HG03565 (cell line): ENCODE data around the gene SLC37A3.
"Not testable (repeated sequence)": the region's sequence is repeated elsewhere in the genome, so short reads cannot be mapped to it uniquely, and the experiment has no call there.

ENCODE experiments used
- ATAC-seq: cut with Tn5 transposase; IDR thresholded peaks from one replicate; pipeline ENCODE4 v1.9.1; 2021; ENCODE audit warnings: mild to moderate bottlenecking, moderate library complexity; ENCODE audit not compliant: unreplicated experiment

Gene SLC37A3

GRCh38 chr7:140349144-140349771 lies 49.1 kb downstream of the SLC37A3 start:
- no peak for ATAC-seq

DNA sequence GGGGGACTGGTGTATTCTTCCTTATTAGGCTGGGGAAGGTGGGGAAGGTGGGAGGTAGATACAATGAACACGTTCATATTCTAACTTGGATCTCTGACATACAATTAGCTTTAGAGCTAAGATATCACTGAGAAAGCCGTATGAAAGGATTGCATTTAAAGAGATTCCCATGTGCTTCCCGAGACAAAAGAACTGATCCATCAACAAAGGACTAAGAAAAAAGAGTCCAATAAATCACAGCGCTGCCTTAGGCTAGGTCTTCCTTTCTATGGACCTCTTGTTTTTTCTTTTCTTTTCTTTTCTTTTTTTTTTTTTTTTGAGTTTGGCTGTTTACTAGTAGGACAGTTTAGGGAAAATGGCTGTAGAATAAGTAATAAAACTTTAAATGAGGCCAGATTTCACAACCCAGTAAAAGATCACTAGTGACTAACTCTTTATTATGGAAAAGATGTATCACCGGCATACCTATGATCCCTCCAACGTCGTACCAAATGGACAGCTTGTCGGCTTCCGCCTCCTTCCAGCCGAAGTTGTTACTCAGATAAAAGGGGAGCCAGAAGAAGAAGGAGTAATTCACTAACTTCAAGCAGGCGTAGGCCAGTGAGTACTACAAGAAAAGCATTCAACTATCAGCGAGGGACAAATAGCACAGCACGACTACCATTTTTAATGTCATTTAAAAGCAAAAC lies 50.0 kb downstream of the SLC37A3 start:
- ATAC-seq, result no peak

DNA sequence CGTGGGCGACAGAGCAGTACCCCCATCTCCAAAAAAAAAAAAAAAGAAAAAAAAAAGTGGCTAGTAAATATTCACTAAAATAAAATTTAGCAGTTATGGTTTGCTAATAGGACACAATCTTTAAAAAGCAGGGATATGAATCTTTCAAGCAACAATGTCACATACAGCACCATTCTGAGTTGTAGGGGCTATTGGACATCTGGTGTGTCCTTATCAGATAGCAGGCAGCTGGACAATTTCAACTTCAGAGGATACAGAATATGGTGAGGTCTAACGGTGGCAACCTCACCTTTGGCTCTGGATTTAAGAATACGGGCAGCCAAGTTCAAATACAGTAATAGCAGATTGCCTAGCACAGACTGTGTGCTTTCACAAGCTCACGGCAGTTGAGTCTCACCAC lies 51.1 kb downstream of the SLC37A3 start:
- ATAC-seq, result no peak

DNA sequence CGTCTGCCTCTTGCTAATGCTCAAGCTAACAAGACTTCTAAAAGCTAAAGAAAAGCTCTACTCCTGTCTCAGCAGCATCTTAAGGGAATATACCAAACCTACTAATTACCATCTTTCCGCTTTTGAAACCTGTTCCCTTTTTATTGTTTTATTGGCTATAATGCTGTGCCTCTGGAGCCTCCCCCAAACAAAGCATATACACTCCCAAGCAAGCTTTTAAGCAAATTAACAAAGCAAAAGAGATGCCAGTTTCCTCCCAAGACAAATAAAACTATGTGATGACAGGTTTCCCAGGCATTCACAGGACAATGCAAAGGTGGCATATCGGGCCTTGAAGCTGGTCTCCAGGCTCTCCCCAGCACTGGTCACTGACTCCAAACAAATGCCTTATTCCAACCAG lies 52.9 kb downstream of the SLC37A3 start:
- no peak for ATAC-seq

DNA sequence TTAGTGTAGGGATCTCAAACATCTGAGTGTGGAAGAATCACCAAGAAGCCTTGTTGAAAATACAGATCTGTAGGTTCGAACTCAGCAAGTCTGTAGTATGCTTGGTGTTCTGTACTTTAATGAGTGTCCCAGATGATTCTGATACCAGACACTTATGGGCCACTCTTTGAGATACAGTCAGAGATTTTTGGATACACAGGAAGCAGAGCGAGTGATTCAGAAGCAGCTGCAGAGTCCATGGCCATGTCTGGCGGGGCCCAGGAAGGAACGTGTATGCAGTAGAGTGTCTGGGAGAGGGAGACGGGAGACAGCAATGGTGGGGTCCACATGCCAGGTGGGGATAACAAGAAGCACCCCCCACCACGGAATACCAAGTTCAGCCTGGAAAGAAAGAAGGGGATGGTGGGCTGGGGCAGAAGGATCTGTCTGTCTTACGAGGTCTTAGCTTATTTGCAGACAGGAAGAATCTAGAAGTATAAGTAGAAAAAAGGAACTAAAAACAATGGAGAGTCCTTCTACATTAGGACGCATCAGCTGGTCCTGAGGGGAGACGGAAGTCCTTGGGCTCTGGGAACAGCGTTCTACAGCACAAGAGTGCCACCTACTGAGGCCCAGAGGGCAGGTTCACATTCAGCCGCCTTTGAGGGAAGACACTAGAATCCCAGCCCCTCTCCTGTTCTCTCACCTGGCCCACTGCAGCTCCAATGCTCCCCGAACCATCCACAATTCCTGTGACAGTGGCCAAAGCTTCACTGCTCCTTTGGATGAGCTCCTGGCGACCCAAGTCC lies 55.4 kb downstream of the SLC37A3 start:
- ATAC-seq, result no peak

- ATAC-seq, result not testable (repeated sequence)
Observed at GRCh38 chr7:140338959-140339358, 59.4 kb downstream of the SLC37A3 start.

DNA sequence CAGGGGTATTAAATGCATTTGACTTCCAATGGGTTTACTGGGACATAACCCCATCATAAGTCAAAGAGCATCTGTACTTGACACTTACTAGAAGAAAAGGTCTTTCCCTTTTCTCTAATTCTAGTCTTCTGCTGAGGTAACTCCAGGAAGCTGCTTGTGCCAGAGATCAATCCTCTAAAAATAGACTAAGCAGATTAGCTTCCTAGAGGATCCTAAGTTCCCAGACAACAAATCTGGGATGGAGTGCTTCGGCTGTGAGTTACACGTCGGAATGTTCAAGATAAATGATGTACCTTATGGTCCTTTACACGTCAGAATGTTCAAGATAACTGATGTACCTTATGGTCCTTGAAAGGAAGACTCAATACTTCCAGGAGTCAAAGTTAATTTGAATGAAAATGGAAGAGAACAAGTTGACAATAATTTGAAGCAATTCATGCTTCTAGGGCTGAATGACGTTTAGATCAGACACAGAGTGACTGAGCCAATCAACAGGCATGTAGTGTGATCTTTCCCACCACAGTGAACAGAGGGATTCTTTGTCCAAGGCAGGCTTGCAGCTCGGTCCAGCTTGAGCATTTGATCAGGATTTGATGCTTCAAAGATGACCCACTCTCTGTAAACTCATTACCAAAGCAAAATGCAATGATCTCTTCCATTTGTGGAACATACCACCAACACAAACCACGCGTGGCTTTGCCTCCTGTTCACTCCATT lies 63.8 kb downstream of the SLC37A3 start:
- ATAC-seq, result no peak

DNA sequence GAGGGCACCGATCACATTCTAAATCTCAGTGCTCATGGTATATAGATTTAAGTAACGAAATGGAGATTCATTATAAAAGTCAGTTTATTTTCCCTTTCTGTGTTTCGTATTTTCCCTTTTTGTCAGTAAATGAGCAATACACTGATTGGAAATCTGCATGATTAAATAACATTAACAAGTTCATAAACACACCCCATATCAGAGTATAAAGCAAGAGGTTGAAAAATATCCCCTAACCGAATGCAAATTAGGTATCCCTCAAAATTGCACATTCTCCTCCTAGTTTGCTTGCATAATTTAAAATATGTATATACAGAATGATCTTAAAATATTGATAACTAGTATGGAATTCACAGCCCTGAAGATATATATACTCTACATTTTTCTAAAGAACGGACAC lies 64.6 kb downstream of the SLC37A3 start:
- no peak for ATAC-seq

GRCh38 chr7:140333223-140333622 lies 65.1 kb downstream of the SLC37A3 start:
- ATAC-seq, result no peak

GRCh38 chr7:140330595-140330994 lies 67.7 kb downstream of the SLC37A3 start:
- no peak for ATAC-seq

- ATAC-seq, result no peak
Observed at GRCh38 chr7:140330128-140330527, 68.2 kb downstream of the SLC37A3 start.

DNA sequence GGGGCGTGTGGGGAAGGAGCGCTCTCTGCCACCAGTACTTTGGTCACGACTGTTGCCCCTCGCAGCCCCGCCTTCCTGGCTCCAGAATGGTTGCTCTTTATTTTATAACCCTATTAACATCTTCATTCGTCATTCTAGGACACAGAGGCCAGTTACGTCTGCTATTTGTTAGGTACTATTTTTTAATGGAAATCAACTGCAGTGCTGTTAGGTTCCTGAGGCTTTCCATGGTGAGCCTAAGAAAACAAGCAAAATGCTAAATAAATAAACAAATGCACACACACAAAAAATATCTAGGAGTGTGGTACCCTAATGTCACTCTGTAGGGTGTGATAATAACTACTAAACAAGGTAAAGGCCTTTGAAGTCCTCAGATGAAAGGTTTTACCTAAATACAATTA lies 71.1 kb downstream of the SLC37A3 start:
- ATAC-seq, result no peak

DNA sequence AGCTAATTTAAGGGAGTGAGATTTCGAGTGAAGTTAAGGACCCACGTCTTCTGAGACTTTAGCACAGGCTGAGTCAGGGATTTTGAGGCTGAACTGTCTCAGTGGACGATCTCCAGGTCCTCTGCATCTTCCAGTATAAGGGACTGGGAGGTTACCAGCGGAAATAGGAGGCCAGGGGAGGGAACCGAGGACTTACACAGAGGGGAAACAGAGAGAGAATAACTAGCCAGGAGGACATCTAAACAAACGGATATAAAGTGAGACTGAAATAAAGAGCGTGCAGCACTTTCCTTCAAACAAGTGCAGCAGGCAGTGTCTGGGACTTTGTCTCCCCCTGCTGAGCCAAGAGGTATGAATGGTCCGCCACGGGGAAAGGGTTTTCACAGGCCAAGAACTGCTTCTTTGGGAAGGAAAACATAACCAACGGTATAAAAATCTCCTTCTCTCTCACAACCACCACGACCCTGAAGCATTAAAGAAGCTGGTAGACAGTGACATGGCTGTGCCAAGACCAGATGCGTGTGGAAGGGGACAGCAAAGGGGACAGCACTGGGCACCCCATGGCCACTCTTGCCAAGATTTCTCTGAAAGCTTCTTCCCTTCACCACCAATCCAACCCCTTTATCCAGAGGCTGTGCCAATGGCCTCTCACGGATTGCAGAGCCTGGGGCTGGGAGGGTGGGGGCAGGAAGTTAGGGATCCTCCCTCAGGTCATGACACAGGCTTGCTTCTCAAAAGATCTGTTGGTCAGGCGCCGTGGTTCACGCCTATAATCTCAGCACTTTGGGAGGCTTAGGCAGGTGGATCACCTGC lies 72.0 kb downstream of the SLC37A3 start:
- ATAC-seq, result no peak

GRCh38 chr7:140325600-140325999 lies 72.7 kb downstream of the SLC37A3 start:
- no peak for ATAC-seq

DNA sequence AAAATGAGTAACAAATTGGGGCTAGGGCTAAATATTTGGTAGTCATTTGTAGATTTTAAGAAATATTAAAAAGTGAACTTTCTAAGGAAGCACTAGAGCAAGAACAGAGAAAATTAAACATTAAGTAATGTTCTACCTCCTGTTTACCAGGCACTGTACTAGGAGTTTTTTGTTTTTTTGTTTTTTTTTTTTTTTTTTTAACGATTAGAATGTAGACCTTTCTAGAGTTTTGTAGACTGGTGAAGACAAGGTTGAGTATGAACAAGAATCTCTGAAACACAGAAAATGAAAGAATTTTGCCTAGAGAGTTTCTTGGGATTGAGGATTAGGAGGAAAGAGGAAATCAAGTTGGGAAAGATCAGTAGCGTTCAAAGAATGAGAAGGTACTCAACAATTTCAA lies 73.6 kb downstream of the SLC37A3 start:
- no peak for ATAC-seq

DNA sequence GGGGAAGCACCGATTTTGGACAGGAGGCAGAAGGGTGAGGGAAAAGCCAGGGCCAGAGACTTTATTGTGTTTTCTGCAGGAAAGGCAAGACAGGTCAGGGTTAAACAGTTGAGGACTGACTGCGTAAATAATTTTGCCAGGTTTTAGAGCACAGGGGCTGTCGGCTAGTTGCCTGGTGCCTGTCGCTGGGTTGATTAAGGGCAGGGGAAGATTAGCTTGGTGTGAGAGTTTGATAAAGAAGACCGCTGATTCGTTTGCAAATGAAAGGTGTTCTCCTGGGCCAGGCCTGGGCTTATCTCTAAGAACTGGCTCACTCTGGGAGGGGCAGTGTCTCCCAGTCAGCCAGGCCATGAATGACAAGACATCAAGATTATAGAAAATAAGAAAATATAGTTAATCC lies 75.6 kb downstream of the SLC37A3 start:
- no peak for ATAC-seq

DNA sequence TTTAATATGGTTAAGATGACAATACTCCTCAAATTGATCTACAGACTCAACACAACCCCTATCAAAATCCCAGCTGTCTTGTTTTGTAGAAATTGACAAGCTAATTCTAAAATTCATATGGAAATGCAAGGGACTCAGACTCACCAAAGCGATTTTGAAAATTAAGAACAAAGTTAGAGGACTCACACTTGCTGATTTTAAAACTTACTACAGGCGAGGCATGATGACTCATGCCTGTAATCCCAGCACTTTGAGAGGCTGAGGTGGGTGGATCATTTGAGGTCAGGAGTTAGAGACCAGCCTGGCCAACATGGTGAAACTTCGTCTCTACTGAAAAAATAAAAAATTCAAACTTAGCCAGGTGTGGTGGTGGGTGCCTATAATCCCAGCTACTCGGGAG lies 78.3 kb downstream of the SLC37A3 start:
- not testable (repeated sequence) for ATAC-seq

GRCh38 chr7:140317999-140318398 lies 80.3 kb downstream of the SLC37A3 start:
- no peak for ATAC-seq

DNA sequence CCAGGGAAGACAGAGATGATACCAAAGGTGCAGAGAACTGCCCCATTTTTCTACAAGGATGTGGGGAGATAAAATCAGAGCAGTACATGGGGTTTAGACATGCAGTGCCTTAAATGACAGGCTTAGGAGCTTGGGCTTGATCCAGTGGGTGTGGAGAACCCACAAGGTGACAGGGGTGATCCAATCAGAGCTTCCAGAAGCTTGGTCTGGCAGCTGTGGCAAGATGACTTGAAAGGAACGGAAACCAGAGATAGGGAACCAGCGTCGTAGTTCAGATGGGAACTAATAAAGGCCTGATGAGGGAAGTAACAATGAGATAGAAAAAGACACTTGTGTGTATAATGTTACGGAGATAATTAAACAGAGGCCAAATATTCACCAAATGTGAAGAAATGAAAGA lies 80.7 kb downstream of the SLC37A3 start:
- ATAC-seq, result no peak

DNA sequence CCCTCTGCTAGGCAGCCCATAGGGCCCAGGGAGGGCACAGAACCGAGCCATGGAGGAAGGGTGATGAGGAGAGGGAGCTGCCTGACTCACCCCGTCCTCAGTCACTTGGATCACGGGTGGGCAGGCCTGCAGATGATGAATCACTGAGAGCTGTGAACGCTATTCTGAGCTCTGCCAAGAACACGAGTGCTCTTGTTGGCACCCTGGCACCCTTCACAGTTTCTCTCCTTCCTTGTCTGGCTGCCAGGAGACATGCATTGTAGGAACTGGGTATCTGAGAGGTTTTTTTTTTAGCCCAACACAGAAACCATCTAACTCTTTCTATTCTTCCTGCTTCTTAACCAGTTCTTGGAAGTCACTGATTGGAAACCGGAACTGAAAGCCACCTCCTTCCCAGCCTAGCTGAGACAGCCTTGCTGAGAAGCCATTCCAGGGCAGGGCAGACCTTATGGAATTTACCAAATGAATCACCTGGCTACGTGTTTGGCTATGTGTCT lies 82.1 kb downstream of the SLC37A3 start:
- ATAC-seq, result no peak
